ENCODE results near the gene NKX6-2. TPM values are rescaled to one million over a fixed set of nuclear protein-coding genes. Genes with fewer than 3 reads are reported as not detected.

NKX6-2 gene
- polyA plus RNA-seq, 1 experiment, result not detected

- DNase-seq (ENCODE audit: low read depth), result no peak
- ChIA-PET POLR2A (no interaction called here), CTCF (no interaction called here)
- Histone ChIP-seq H3K4me3 (ENCODE audit: low read depth, low read length) (no peak overlapping the region), H3K27me3 (ENCODE audit: control insufficient read depth, insufficient read depth, low read length) (no peaks in the 10 kb centered on the region), H3K36me3 (ENCODE audit: control insufficient read depth, insufficient read depth, low read length) (peaks cover 22% of the 10 kb centered on the region)
- TF ChIP-seq, protein P1, sequence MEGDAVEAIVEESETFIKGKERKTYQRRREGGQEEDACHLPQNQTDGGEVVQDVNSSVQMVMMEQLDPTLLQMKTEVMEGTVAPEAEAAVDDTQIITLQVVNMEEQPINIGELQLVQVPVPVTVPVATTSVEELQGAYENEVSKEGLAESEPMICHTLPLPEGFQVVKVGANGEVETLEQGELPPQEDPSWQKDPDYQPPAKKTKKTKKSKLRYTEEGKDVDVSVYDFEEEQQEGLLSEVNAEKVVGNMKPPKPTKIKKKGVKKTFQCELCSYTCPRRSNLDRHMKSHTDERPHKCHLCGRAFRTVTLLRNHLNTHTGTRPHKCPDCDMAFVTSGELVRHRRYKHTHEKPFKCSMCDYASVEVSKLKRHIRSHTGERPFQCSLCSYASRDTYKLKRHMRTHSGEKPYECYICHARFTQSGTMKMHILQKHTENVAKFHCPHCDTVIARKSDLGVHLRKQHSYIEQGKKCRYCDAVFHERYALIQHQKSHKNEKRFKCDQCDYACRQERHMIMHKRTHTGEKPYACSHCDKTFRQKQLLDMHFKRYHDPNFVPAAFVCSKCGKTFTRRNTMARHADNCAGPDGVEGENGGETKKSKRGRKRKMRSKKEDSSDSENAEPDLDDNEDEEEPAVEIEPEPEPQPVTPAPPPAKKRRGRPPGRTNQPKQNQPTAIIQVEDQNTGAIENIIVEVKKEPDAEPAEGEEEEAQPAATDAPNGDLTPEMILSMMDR (IDR thresholded peaks at IDR 0.05; ENCODE audit: insufficient read depth, low read depth, low read length), result no peak
These were observed 28.8 kb downstream of the NKX6-2 start for GRCh38 chr10:132757171-132757570.

- CTCF ChIA-PET, result no interaction called here
These were observed 29.4 kb downstream of the NKX6-2 start for GRCh38 chr10:132756591-132756990.

GRCh38 chr10:132755166-132755711, 30.7 kb downstream of the NKX6-2 start:
- POLR2A ChIA-PET, result no interaction called here
- TF ChIP-seq, protein P1 (IDR thresholded peaks at IDR 0.05; ENCODE audit: insufficient read depth, low read depth, low read length), result no peak

More at GRCh38 chr10:132756591-132756990, 29.4 kb downstream of the NKX6-2 start:
- DNase-seq (ENCODE audit: low read depth), result no peak
- POLR2A ChIA-PET, result no interaction called here
- H3K4me3 ChIP-seq (ENCODE audit: low read depth, low read length), result no peak overlapping the region
- H3K27me3 ChIP-seq (ENCODE audit: control insufficient read depth, insufficient read depth, low read length), result no peaks in the 10 kb centered on the region
- peaks cover 22% of the 10 kb centered on the region for H3K36me3 ChIP-seq (ENCODE audit: control insufficient read depth, insufficient read depth, low read length)
- TF ChIP-seq, protein P1 (IDR thresholded peaks at IDR 0.05; ENCODE audit: insufficient read depth, low read depth, low read length), result no peak

GRCh38 chr10:132754071-132754470, 31.9 kb downstream of the NKX6-2 start:
- DNase-seq (ENCODE audit: low read depth), result no peak
- Histone ChIP-seq H3K36me3 (ENCODE audit: control insufficient read depth, insufficient read depth, low read length) (peaks cover 28% of the 10 kb centered on the region), H3K4me3 (ENCODE audit: low read depth, low read length) (no peak overlapping the region), H3K27me3 (ENCODE audit: control insufficient read depth, insufficient read depth, low read length) (no peaks in the 10 kb centered on the region)
- TF ChIP-seq, protein P1 (IDR thresholded peaks at IDR 0.05; ENCODE audit: insufficient read depth, low read depth, low read length), result no peak
- CTCF ChIA-PET, result no interaction called here
- POLR2A ChIA-PET, result no interaction called here

More at GRCh38 chr10:132755166-132755711, 30.7 kb downstream of the NKX6-2 start:
- no peak overlapping the region for H3K4me3 ChIP-seq (ENCODE audit: low read depth, low read length)
- peaks cover 27% of the 10 kb centered on the region for H3K36me3 ChIP-seq (ENCODE audit: control insufficient read depth, insufficient read depth, low read length)
- no peak for DNase-seq (ENCODE audit: low read depth)
- H3K27me3 ChIP-seq (ENCODE audit: control insufficient read depth, insufficient read depth, low read length), result no peaks in the 10 kb centered on the region
- CTCF ChIA-PET, result interaction anchor here (0.7 kb wide), 1 partner anchor 313 kb away, joined by 3 read pairs; no protein-coding TSS in a partner anchor

- TF ChIP-seq, protein P1 (IDR thresholded peaks at IDR 0.05; ENCODE audit: insufficient read depth, low read depth, low read length), result no peak
- Histone ChIP-seq H3K36me3 (ENCODE audit: control insufficient read depth, insufficient read depth, low read length) (peaks cover 26% of the 10 kb centered on the region), H3K4me3 (ENCODE audit: low read depth, low read length) (no peak overlapping the region), H3K27me3 (ENCODE audit: control insufficient read depth, insufficient read depth, low read length) (no peaks in the 10 kb centered on the region)
- CTCF ChIA-PET, result interaction anchor here (0.8 kb wide), 1 partner anchor 244 kb away, joined by 3 read pairs; no protein-coding TSS in a partner anchor
- POLR2A ChIA-PET, result no interaction called here
- DNase-seq (ENCODE audit: low read depth), result no peak
These were observed 32.4 kb downstream of the NKX6-2 start for GRCh38 chr10:132753596-132753995.
